Naive thymus-derived CD4-positive, alpha-beta T cell (primary cell): ENCODE data around the gene ULK4. TPM values are rescaled to one million over a fixed set of nuclear protein-coding genes. Genes with fewer than 3 reads are reported as not detected.

Experiments used
- ATAC-seq: fragments of 150-1000 bp; cut with Tn5 transposase; 2 replicates; pipeline ENCODE4 v1.10.0; 2021; ENCODE audit warnings: mild to moderate bottlenecking, moderate library complexity
- CTCF ChIA-PET: fragments of 350-600 bp; sonication (Branson Sonifier 250); formaldehyde crosslinking; loops from one replicate; lab custom pipeline; 2021; ENCODE audit warnings: antibody characterized with exemption; lab: Charles Lee
- POLR2A ChIA-PET: fragments of 350-600 bp; sonication (Branson Sonifier 250); formaldehyde crosslinking; loops from one replicate; lab custom pipeline; 2021; ENCODE audit warnings: antibody characterized with exemption, inconsistent platforms; lab: Charles Lee
- DNase-seq, 9 donors: peaks; one replicate each; pipeline versions ENCODE4 v3.0.0 to v3.0.0-alpha.2; 2020 to 2022; ENCODE audit warnings: mixed read lengths in 1 of 9
- H3K27ac ChIP-seq: one replicate; pipeline ENCODE4 v1.7.0; 2013; ENCODE audit warnings: mild to moderate bottlenecking, low read depth, low read length, moderate library complexity
- H3K27me3 ChIP-seq, 2 donors: one replicate each; pipeline ENCODE4 v1.7.0; 2013; ENCODE audit warnings: low read length in 2 of 2, mild to moderate bottlenecking in 2 of 2, moderate library complexity in 2 of 2; ENCODE audit not compliant: control insufficient read depth in 2 of 2, insufficient read depth in 2 of 2
- H3K36me3 ChIP-seq, 3 experiments: 1 replicate in 2 of 3; 2 replicates in 1 of 3; pipeline ENCODE4 v1.7.0; 2013; ENCODE audit warnings: low read length in 3 of 3, mild to moderate bottlenecking in 3 of 3, moderate library complexity in 1 of 3; ENCODE audit not compliant: insufficient read depth in 3 of 3, control insufficient read depth in 2 of 3
- H3K4me1 ChIP-seq, 2 donors: one replicate each; pipeline ENCODE4 v1.7.0; 2013; ENCODE audit warnings: low read length in 2 of 2, mild to moderate bottlenecking in 2 of 2, moderate library complexity in 1 of 2; ENCODE audit not compliant: control insufficient read depth in 2 of 2, insufficient read depth in 2 of 2
- H3K4me3 ChIP-seq: 2 replicates; pipeline ENCODE4 v1.7.0; 2013; ENCODE audit warnings: mild to moderate bottlenecking, low read length
- H3K9me3 ChIP-seq, 3 experiments: 1 replicate in 2 of 3; 2 replicates in 1 of 3; pipeline ENCODE4 v1.7.0; 2013; ENCODE audit warnings: low read length in 3 of 3; ENCODE audit not compliant: control insufficient read depth in 2 of 3
- H3K27ac Mint-ChIP-seq, 9 donors: one replicate each; pipeline ENCODE4 v1.8.0; 2020 to 2022; ENCODE audit warnings: mixed read lengths in 9 of 9, mild to moderate bottlenecking in 8 of 9, moderate library complexity in 5 of 9, inconsistent platforms in 2 of 9
- H3K27me3 Mint-ChIP-seq, 5 donors: one replicate each; pipeline ENCODE4 v1.8.0; 2021 to 2022; ENCODE audit warnings: mixed read lengths in 5 of 5, mild to moderate bottlenecking in 1 of 5
- H3K36me3 Mint-ChIP-seq, 5 donors: one replicate each; pipeline ENCODE4 v1.8.0; 2020 to 2022; ENCODE audit warnings: mixed read lengths in 5 of 5, mild to moderate bottlenecking in 3 of 5, inconsistent platforms in 1 of 5
- H3K4me1 Mint-ChIP-seq, 7 donors: one replicate each; pipeline ENCODE4 v1.8.0; 2020 to 2022; ENCODE audit warnings: mixed read lengths in 7 of 7, mild to moderate bottlenecking in 3 of 7, inconsistent platforms in 1 of 7
- H3K4me3 Mint-ChIP-seq, 10 donors: one replicate each; pipeline ENCODE4 v1.8.0; 2020 to 2022; ENCODE audit warnings: mild to moderate bottlenecking in 10 of 10, mixed read lengths in 10 of 10, moderate library complexity in 6 of 10, inconsistent platforms in 2 of 10
- H3K9me3 Mint-ChIP-seq, 11 donors: one replicate each; pipeline ENCODE4 v1.8.0; 2020 to 2022; ENCODE audit warnings: mixed read lengths in 11 of 11, mild to moderate bottlenecking in 4 of 11, inconsistent platforms in 1 of 11, moderate library complexity in 1 of 11
- intact Hi-C, 2 donors: fragments of 100-400 bp; cut with micrococcal nuclease; formaldehyde crosslinking; loops; one replicate each; pipeline ENCODE4 v1.15.1; 2023
- polyA plus RNA-seq, 2 donors: library from polyadenylated mRNA; unstranded; fragments of 300-500 nt; fragmentation: Illumina TruSeq; gene quantifications; one replicate each; pipeline ENCODE4 v1.2.3, GENCODE V29; 2021
- total RNA-seq, 6 experiments: library from RNA in 5 of 6; stranded (reverse) in 5 of 6; gene quantifications; 1 replicate in 5 of 6; 2 replicates in 1 of 6; pipeline ENCODE4 v1.2.3 and lab custom pipeline; 2021 to 2026

ULK4 gene
- total and polyA plus RNA-seq, 7 experiments from 2014 or later, result 6.6 to 22.3 (median 18.9) TPM

- ATAC-seq, result no peak
- CTCF ChIA-PET, result interaction anchor here (0.7 kb wide), 1 partner anchor 126 kb away, joined by 4 read pairs; no protein-coding TSS in a partner anchor
- no peak overlapping the region for H3K4me3 Mint-ChIP-seq
- intact Hi-C loops, result no loop called here
- Histone ChIP-seq H3K36me3 (peaks cover 0 to 10% (median 0%) of the 10 kb centered on the region in 3 experiments), H3K4me3 (no peak overlapping the region), H3K27me3 (no peaks in the 10 kb centered on the region), H3K4me1 (no peaks in the 10 kb centered on the region), H3K9me3 (no peaks in the 10 kb centered on the region), H3K27ac (no peak overlapping the region)
- DNase-seq, result no peak
- no peaks in the 10 kb centered on the region for H3K27me3 Mint-ChIP-seq
- H3K27ac Mint-ChIP-seq, result no peak overlapping the region
- peaks cover 0 to 26% (median 16%) of the 10 kb centered on the region in 5 donors for H3K36me3 Mint-ChIP-seq
- POLR2A ChIA-PET, result no interaction called here
- H3K9me3 Mint-ChIP-seq, result no peaks in the 10 kb centered on the region
- peaks cover 0 to 1% (median 0%) of the 10 kb centered on the region in 7 donors for H3K4me1 Mint-ChIP-seq
Observed at GRCh38 chr3:41912280-41912679, 49.6 kb downstream of the ULK4 start.

DNA sequence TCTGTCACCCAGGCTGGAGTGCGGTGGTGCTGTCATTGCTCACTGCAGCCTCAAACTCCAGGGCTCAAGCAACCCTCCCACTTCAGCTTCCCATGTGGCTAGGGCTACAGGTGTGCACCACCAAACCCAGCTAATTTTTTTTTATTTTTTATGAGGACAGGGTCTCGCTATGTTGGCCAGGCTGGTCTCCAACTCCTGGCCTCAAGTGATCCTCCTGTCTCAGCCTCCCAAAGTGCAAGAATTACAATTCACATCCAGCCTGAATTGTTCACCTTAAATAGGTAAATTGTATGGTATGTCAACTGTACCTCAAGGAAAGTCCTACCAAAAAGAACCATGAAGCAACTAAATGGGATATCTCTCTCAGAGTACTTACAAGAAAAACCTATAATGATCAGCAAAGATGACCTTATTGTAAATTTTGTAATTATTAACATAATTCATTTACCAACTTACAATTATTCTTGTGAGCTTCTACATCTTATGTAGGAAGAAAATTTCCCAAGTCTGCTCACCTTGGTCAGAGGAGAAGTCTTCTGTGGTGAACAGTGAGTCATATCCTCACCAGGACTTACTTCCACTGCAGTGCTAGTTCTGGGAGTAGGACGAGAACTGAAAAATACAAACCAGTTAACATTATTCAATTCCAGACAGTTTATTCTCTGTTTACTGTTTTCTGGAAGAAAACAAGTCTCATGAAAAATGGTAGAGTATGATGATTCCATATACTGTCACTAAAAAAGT is 54.4 kb downstream of the ULK4 start:
- POLR2A ChIA-PET, result no interaction called here
- Histone ChIP-seq H3K36me3 (peaks cover 0 to 15% (median 0%) of the 10 kb centered on the region in 3 experiments), H3K27ac (no peak overlapping the region), H3K4me1 (no peaks in the 10 kb centered on the region), H3K9me3 (no peaks in the 10 kb centered on the region), H3K27me3 (no peaks in the 10 kb centered on the region), H3K4me3 (no peak overlapping the region)
- Mint-ChIP-seq H3K27me3 (no peaks in the 10 kb centered on the region), H3K36me3 (peaks cover 0 to 46% (median 22%) of the 10 kb centered on the region in 5 donors), H3K4me1 (peaks cover 0 to 1% (median 0%) of the 10 kb centered on the region in 7 donors), H3K27ac (no peak overlapping the region), H3K9me3 (no peaks in the 10 kb centered on the region), H3K4me3 (no peak overlapping the region)
- no peak for ATAC-seq
- intact Hi-C loops, result no loop called here
- DNase-seq, result no peak
- CTCF ChIA-PET, result no interaction called here

DNA sequence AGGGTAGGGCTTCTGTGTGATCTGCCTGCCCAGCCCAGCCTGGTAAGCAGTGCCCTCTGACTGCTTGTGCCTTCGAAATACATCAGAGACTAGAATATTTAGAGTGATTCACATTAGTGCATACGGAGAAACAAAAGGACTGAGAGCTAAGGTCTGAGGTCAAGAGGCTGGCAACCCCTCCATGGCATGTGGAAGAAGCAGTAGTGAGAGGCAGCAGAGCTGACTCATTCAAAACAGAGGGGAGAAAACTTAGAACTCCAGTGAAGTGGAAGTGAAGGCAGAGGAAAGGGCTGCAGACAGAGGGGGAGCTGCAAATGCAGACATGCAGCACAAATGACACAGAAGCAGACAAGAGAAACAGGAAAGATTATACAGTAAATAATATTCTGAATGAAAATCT is 61.6 kb downstream of the ULK4 start:
- Mint-ChIP-seq H3K4me1 (no peaks in the 10 kb centered on the region), H3K36me3 (peaks cover 5 to 52% (median 26%) of the 10 kb centered on the region in 5 donors), H3K4me3 (no peak overlapping the region), H3K9me3 (no peaks in the 10 kb centered on the region), H3K27me3 (no peaks in the 10 kb centered on the region), H3K27ac (peak overlapping the region in 1 of 9 donors; percentile 3)
- H3K9me3 ChIP-seq, result no peaks in the 10 kb centered on the region
- POLR2A ChIA-PET, result no interaction called here
- peaks cover 0 to 17% (median 0%) of the 10 kb centered on the region in 3 experiments for H3K36me3 ChIP-seq
- H3K4me1 ChIP-seq, result no peaks in the 10 kb centered on the region
- DNase-seq (no peak), ATAC-seq (no peak)
- no peak overlapping the region for H3K4me3 ChIP-seq
- no peaks in the 10 kb centered on the region for H3K27me3 ChIP-seq
- no peak overlapping the region for H3K27ac ChIP-seq
- CTCF ChIA-PET, result interaction anchor here (0.7 to 1.2 kb wide), 2 partner anchors 199 to 1582 kb away, joined by 3 to 4 read pairs; no protein-coding TSS in a partner anchor
- intact Hi-C loops, result no loop called here

DNA sequence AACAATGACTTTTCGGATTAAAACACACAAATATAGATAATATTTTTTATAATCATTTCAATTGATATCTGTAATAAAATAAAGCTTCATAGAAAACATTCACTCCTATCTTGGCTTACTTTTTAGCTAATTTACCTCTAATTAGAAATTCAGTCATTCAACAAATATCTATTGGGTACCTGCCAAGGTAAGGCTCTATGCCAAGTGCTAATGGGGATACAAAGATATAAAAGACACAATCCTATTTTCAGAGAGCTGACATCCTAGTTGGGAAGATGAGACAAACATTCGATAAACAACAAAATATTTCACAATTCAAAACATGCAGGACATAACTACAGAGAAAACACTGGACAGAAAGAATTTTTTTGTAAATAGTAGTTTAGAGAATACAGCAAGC is 63.3 kb downstream of the ULK4 start:
- Mint-ChIP-seq H3K36me3 (peaks cover 5 to 60% (median 27%) of the 10 kb centered on the region in 5 donors), H3K27ac (no peak overlapping the region), H3K27me3 (no peaks in the 10 kb centered on the region), H3K4me1 (no peaks in the 10 kb centered on the region), H3K9me3 (no peaks in the 10 kb centered on the region), H3K4me3 (no peak overlapping the region)
- Histone ChIP-seq H3K4me1 (no peaks in the 10 kb centered on the region), H3K27me3 (no peaks in the 10 kb centered on the region), H3K36me3 (peaks cover 0 to 17% (median 0%) of the 10 kb centered on the region in 3 experiments), H3K27ac (no peak overlapping the region), H3K9me3 (no peaks in the 10 kb centered on the region), H3K4me3 (no peak overlapping the region)
- POLR2A ChIA-PET, result interaction anchor here (0.6 kb wide), 1 partner anchor 18 kb away, joined by 3 read pairs; no protein-coding TSS in a partner anchor
- intact Hi-C loops, result loop anchor here in 1 of 2 donors (10.0 kb wide), 1 partner anchor 116 kb away; no protein-coding TSS in a partner anchor
- CTCF ChIA-PET, result interaction anchor here (1.5 kb wide), 1 partner anchor 201 kb away, joined by 10 read pairs; no protein-coding TSS in a partner anchor
- DNase-seq, result no peak
- ATAC-seq, result no peak

DNA sequence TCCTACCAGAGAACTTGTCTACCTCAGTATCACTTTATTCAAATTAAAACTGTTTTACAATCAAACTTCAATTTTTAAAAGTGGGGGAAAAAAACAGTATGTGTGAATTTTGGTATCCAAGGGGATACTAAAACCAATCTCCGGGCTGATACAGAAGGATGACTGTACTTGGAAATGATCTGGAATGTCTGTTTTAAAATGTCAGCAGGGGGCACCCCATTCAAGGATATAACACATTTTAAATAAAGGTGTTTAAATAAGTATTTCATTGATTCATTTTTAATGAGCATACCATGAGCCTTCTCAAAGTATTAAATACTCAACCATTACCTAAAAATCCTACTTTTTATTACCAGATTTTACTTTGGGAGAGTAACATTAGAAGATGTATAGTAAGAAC is 67.9 kb downstream of the ULK4 start:
- peaks cover 5 to 59% (median 32%) of the 10 kb centered on the region in 5 donors for H3K36me3 Mint-ChIP-seq
- peak in 6 of 9 donors; percentile 9 to 34 (median 17) for DNase-seq
- Histone ChIP-seq H3K4me1 (no peaks in the 10 kb centered on the region), H3K36me3 (peaks cover 0 to 16% (median 0%) of the 10 kb centered on the region in 3 experiments), H3K4me3 (no peak overlapping the region), H3K27ac (no peak overlapping the region), H3K9me3 (peaks cover 0 to 6% (median 0%) of the 10 kb centered on the region in 3 experiments), H3K27me3 (no peaks in the 10 kb centered on the region)
- peaks cover 5 to 14% (median 8%) of the 10 kb centered on the region in 11 donors for H3K9me3 Mint-ChIP-seq
- ATAC-seq, result no peak
- intact Hi-C loops, result loop anchor here (1.0 to 10.0 kb wide), 5 partner anchors 121 to 665 kb away; no protein-coding TSS in a partner anchor
- ChIA-PET CTCF (interaction anchor here (1.0 to 2.5 kb wide), 3 partner anchors 205 to 208 kb away, joined by 3 to 15 read pairs (median 5); no protein-coding TSS in a partner anchor), POLR2A (no interaction called here)
- no peak overlapping the region for H3K27ac Mint-ChIP-seq
- H3K27me3 Mint-ChIP-seq, result no peaks in the 10 kb centered on the region
- no peak overlapping the region for H3K4me3 Mint-ChIP-seq
- H3K4me1 Mint-ChIP-seq, result peaks cover 0 to 6% (median 0%) of the 10 kb centered on the region in 7 donors

DNA sequence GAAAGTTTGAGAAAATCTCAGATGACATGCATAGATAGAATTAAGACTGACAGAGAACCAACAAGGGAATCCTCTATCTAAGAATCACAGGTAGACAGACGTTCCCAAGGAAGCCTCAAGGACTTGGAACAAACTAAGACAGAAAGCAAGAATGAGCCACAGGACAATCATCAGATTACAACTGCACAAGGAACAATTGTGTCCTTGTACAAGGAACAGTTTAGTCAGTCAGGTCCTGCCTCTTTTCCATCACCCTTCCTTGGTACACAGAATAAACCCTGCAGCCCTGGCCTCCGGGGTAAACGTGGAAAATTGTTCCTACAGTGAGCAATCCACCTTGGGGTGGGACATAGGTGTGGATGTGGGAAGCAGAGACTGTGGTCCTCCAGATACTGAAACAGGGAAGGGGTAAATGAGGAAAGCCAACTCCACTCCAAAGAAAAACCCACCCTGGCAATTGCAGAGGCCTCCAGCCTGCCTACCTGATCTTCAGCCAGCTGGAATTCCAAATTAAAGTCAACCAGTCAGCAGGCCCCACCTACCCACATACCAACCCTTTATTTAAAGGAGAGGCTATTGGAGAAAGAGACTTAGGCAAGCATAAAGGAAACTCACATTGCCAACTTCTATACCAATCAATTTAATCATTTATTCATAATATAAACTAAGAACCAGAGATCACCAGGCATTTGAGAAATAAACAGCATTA is 73.4 kb downstream of the ULK4 start:
- ATAC-seq, result no peak
- DNase-seq, result no peak
- Mint-ChIP-seq H3K4me1 (peaks cover 0 to 6% (median 0%) of the 10 kb centered on the region in 7 donors), H3K27me3 (no peaks in the 10 kb centered on the region), H3K36me3 (peaks cover 5 to 34% (median 17%) of the 10 kb centered on the region in 5 donors), H3K9me3 (peaks cover 5 to 14% (median 8%) of the 10 kb centered on the region in 11 donors), H3K4me3 (no peak overlapping the region), H3K27ac (no peak overlapping the region)
- Histone ChIP-seq H3K4me1 (no peaks in the 10 kb centered on the region), H3K27ac (no peak overlapping the region), H3K9me3 (peaks cover 0 to 6% (median 0%) of the 10 kb centered on the region in 3 experiments), H3K36me3 (peaks cover 0 to 4% (median 0%) of the 10 kb centered on the region in 3 experiments), H3K4me3 (no peak overlapping the region), H3K27me3 (no peaks in the 10 kb centered on the region)
- CTCF ChIA-PET, result no interaction called here
- POLR2A ChIA-PET, result no interaction called here
- intact Hi-C loops, result no loop called here
